HG03060 (cell line): ENCODE data around the gene MYO1F.
"Not testable (repeated sequence)": the region's sequence is repeated elsewhere in the genome, so short reads cannot be mapped to it uniquely, and the experiment has no call there.

ENCODE experiments used
- ATAC-seq: cut with Tn5 transposase; IDR thresholded peaks from one replicate; pipeline ENCODE4 v1.9.1; 2021; ENCODE audit warnings: low read depth, moderate number of reproducible peaks; ENCODE audit not compliant: unreplicated experiment

Gene MYO1F

DNA sequence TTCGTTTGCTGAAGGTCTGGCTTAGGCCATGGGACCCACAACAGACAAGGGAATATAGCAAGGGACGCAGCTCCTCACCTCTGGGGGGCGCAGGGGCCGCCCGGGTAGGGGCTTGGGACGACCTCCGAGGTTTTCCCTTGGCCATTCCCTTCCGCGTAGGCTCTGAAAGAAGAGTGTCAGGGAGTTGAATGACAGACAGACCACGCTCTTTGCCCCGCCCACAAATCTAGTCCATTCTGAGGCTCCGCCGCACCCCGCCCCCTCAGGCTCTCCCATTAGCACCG is 51.9 kb downstream of the MYO1F start:
- no peak for ATAC-seq

DNA sequence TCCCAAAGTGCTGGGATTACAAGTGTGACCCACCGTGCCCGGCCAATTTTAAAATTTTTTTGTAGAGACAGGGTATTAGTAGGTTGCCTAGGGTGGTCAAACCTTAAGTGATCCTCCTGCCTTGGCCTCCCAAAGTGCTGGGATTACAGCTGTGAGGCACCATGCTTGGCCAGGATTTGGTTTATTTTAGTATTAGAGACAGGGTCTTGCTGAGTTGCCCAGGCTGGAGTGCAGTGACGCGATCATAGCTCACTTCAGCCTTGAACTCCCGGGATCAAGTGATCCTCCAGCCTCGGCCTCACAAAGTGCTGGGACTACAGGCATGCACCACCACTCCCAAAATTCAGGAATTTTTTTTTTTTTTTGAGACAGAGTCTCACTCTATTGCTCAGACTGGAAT is 57.9 kb downstream of the MYO1F start:
- no peak for ATAC-seq

DNA sequence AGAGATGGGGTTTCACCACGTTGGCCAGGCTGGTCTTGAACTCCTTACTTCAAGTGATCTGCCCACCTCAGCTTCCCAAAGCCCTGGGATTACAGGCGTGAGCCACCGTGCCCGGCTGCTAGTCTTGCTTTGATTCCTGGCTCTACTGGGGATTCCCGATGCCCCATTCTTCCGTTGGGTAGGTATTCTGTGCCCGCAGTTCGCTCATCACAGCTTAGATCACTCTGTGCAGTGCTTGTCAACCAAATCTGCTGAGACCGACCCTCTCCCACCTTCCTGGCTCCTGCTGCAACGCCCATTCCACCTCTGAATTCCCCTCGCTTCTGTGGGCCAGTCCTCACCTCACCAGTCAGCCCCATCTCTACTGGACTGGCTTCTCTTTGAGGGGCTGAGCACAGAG is 58.7 kb downstream of the MYO1F start:
- no peak for ATAC-seq

DNA sequence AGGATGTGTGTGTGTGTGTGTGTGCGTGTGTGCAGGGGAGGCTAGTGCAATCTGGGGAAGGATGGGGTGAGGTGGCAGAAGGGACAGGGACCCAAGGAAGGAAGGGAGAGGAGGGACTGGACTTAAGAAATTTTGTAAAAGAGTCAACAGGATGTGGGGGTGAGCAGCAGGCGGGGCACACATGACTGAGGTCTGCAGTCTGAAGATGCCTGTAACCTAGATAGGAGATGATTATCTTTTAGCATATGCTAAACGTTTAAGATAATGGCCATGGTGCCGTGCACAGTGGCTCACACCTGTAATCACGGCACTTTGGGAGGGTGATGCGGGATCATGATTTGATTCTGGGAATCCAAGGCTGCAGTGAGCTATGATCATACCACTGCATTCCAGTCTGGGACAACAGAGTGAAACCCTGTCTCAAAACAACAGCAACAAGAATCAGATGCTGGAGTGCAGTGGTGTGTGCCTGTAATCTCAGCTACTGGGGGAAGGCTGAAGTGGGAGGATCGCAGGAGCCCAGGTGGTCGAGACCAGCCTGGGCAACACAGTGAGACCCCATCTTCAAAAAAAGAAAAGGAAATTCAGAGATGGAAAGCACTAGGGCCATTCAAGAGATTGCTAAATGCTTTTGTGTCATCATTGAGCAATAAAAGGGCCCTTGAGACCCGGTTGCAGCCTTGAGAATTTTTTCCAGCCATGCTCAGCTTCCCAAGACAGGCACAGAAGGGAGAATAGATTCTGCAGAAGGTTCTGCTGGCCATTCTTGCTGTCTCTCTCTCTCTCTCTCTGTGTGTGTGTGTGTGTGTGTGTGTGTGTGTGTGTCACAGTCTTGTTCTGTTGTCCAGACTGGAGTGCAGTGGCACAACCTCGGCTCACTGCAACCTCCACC is 59.4 kb downstream of the MYO1F start:
- no peak for ATAC-seq

DNA sequence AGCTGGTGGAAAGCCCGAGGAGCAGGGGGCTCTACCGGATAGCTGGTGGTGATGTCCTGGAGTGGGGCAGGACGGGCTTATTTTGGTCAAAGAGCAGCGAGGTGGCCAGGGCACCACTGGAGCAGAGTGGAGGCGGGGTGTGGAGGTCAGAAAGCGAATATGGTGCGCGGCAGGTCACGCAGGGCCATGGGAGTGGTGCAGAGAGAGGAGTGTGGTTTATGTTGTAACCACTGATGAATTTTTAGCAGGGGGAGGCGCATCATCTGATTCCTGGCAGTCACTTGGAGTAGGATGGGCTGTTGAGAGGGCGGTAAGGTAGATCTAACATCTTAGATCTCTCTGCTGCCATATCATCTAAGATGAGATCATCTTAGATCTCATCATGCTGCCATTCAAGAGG is 61.9 kb downstream of the MYO1F start:
- ATAC-seq = no peak

GRCh38 chr19:8514505-8515009 is 62.7 kb downstream of the MYO1F start:
- ATAC-seq = not testable (repeated sequence)

GRCh38 chr19:8513687-8514504 is 63.3 kb downstream of the MYO1F start, which contains the start of gene ZNF414:
Gene ZNF414 (minus strand): TSS chr19:8514167. CDS start chr19:8514046, 121 bp downstream.
- peak; percentile 65 for ATAC-seq

DNA sequence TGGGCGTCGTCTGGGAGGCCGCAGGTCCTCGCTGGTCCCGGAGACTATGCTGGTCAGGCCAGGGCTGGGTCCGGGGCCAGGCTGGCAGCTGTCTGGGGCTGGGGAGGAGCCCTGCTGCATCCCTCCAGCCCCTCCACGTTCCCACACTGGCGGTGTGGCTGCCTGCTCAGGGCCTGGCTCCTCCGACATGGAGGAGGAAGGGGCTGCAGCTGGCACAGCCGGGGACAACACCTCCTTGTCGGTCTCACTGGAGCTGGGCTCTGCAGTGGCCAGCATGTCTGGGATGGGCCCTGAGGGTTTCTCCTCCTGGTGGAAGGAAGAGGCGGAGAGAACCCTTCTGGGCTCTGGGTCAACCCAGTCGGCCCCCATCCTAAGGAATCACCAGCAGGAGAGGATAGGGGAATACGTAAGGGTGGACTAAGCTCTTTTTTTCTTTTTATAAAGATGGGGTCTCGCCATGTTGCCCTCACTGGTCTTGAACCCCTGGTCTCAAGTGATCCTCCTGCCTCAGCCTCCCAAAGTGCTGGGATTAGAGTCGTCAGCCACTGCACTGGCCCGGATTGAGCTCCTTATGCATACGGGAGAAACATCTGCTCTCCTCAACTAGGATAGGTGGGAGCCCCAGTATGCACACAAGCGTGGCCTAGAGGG is 64.1 kb downstream of the MYO1F start:
- ATAC-seq = no peak

DNA sequence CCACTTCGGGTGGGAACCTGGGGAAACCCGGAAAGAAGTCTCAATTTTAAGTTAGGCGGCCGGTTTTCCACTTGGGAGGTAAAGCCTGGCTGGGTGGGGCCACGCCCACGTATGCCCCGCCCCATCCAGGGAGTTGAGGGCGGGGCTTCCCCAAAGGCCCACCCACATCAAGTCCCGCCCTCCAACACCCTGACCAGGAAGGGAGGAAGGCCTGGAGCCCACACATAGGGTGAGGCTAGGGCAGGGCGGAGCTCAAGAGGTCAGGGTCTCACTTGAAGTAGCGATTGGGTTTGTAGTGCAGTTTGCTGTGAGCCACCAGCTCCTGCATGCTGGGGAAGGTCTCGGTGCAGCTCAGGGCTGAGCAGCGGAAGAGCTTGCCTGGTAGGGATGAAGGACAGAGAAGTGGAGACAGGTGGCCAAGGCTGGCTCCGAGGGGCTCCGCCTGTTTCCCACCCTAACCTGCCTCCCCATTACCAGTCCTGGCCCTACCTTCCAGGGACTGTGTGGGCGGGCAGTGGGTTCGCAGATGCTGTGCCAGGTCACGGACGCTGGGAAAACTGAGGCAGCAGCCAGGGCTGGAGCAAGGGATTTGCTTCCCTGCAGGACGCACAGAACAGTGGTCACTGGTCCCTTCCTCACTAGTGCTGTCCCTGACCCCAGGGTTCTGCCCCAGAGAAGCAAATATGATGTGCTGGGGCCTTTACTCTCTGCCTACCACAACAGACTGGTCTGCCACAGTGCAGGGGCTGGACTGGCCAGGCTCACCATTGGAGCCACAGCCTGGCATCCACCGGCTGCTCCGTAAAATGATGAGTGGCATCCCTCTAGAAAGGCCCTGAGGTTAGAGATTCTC is 64.9 kb downstream of the MYO1F start:
- no peak for ATAC-seq

DNA sequence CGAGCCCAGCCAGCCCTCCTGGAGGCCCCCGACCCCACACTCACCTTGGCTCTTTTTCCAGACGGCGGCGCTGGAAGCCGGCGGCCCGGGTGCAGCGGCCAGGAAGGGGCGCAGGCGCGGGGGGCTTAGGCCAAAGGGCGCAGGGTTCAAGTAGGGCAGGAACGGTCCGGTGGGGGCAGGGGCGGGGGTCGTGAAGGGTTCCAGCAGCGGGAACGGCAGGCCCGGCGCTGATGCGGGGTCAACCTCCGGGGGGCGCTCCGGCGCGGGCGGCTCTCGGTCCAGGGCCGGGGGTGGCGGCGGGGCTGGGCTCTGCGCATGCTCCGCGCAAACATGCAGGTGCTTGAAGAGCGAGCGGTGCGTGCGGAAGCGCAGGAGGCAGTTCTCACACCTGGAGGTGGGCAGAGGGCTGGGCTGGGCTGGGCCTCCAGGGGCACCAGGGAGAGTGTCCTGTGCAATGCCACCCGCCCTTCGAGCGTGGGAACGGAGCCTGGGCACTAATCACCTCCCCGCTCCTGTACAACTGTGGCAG is 65.6 kb downstream of the MYO1F start:
- ATAC-seq = no peak

DNA sequence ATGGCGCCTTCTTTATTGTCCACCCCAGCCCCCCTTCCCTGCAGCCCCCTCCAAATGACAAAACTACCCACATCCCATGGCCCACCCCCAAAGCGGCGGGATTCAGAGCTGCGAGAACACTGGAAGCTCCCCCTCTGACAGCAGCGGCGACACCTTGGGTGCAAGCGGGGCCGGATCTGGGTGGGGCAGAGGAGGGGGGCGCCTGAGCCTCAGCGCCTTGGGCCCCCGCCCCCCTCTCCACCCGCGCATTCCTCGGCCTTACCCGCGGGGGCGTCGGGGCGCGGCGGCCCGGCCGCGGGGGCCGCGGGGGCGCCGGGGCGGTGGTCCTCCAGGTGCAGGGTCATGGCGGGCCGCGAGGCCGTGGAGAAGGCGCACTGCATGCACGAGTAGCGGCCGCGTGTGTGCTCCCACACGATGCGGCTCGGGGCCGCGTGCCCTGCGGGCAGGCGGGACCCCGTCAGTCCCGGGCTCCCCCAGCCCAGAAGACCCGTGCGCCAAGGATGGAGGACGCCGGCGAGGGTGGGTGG is 66.6 kb downstream of the MYO1F start:
- ATAC-seq = no peak

- no peak for ATAC-seq
Observed at GRCh38 chr19:8506402-8506957, 70.8 kb downstream of the MYO1F start.

GRCh38 chr19:8505680-8506401 is 71.4 kb downstream of the MYO1F start:
- ATAC-seq = no peak

DNA sequence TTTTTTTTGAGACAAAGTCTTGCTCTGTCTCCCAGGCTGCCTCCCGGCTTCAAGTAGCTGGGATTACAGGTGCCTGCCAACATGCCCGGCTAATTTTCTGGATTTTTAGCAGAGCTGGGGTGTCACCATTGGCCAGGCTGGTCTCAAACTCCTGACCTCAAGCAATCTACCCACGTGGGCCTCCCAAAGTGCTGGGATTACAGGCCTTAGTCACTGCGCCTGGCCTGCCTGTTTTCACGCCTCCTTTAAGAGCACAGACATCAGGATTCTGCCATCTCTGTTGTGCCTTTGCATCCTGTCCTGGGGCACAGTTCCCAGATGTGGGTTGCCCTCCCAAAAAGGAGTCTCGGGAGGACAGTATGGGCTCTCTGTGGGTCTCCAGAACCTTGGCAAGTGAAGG is 72.3 kb downstream of the MYO1F start:
- no peak for ATAC-seq

- no peak for ATAC-seq
Observed at GRCh38 chr19:8504171-8504570, 73.1 kb downstream of the MYO1F start.

GRCh38 chr19:8503510-8503909 is 73.7 kb downstream of the MYO1F start:
- no peak for ATAC-seq

GRCh38 chr19:8501981-8502380 is 75.3 kb downstream of the MYO1F start:
- no peak for ATAC-seq

GRCh38 chr19:8501516-8501915 is 75.7 kb downstream of the MYO1F start:
- ATAC-seq = no peak

GRCh38 chr19:8500158-8500557 is 77.1 kb downstream of the MYO1F start:
- no peak for ATAC-seq
